GM18517 (cell line): Measurements from ENCODE around the gene MRPL23.
"Not testable (repeated sequence)": the region's sequence is repeated elsewhere in the genome, so short reads cannot be mapped to it uniquely, and the experiment has no call there.

Experiments
- ATAC-seq: cut with Tn5 transposase; IDR thresholded peaks from one replicate; pipeline ENCODE4 v1.9.1; 2021; ENCODE audit warnings: mild to moderate bottlenecking, moderate library complexity; ENCODE audit not compliant: unreplicated experiment

The MRPL23 gene

GRCh38 chr11:1932681-1933080 is 14.5 kb upstream of the MRPL23 start:
- ATAC-seq = no peak

GRCh38 chr11:1933416-1934334 is 13.5 kb upstream of the MRPL23 start:
- no peak for ATAC-seq

GRCh38 chr11:1934335-1935155 is 12.6 kb upstream of the MRPL23 start:
- ATAC-seq = no peak

- no peak for ATAC-seq
Observed at GRCh38 chr11:1935156-1936071, 11.7 kb upstream of the MRPL23 start.

GRCh38 chr11:1936072-1936780 is 10.9 kb upstream of the MRPL23 start:
- no peak for ATAC-seq

- ATAC-seq = no peak
Observed at GRCh38 chr11:1936781-1937615, 10.1 kb upstream of the MRPL23 start.

- no peak for ATAC-seq
Observed at GRCh38 chr11:1937616-1938342, 9.4 kb upstream of the MRPL23 start.

GRCh38 chr11:1938343-1939005 is 8.7 kb upstream of the MRPL23 start:
- no peak for ATAC-seq

- ATAC-seq = no peak
Observed at GRCh38 chr11:1939006-1939625, 8.0 kb upstream of the MRPL23 start.

- ATAC-seq = not testable (repeated sequence)
Observed at GRCh38 chr11:1939788-1940187, 7.3 kb upstream of the MRPL23 start.

GRCh38 chr11:1942558-1943260 is 4.4 kb upstream of the MRPL23 start:
- no peak for ATAC-seq

- no peak for ATAC-seq
Observed at GRCh38 chr11:1943576-1943975, 3.6 kb upstream of the MRPL23 start.

GRCh38 chr11:1943977-1944376 is 3.2 kb upstream of the MRPL23 start:
- no peak for ATAC-seq

GRCh38 chr11:1947592-1948237 is 583 bp downstream of the MRPL23 start:
- ATAC-seq = no peak

- ATAC-seq = no peak
Observed at GRCh38 chr11:1948389-1948788, 1.3 kb downstream of the MRPL23 start.

- ATAC-seq = no peak
Observed at GRCh38 chr11:1949302-1949701, 2.2 kb downstream of the MRPL23 start.

GRCh38 chr11:1949922-1950321 is 2.8 kb downstream of the MRPL23 start:
- no peak for ATAC-seq
